HUDEP-2 (cell line): ENCODE measurements around the gene CDH12.
"Not testable (repeated sequence)": the region's sequence is repeated elsewhere in the genome, so short reads cannot be mapped to it uniquely, and the experiment has no call there.

Experiments
- DNase-seq, 76 experiments: peaks; one replicate each; lab custom pipeline; 2025; ENCODE audit not compliant: unreplicated experiment in 76 of 76; lab: John Stamatoyannopoulos, UW

The CDH12 gene

DNA sequence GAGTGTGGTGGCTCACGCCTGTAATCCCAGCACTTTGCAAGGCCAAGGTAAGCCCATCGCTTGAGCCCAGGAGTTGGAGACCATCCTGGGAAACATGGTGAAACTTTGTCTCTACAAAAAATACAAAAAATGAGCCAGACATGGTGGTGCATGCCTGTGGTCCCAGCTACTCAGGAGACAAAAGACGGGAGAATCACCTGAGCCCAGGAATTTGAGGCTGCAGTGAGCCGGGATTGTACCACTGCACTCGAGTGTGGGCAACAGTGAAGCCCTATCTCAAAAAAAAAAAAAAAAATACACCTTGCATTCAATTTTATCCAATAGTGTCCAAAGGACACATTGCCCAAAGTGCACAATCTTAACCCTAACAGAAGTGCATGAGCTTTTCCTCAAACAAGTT, 372.8 kb downstream of the CDH12 start:
- DNase-seq: no peak

GRCh38 chr5:22473886-22474285, 379.3 kb downstream of the CDH12 start:
- DNase-seq: no peak

DNA sequence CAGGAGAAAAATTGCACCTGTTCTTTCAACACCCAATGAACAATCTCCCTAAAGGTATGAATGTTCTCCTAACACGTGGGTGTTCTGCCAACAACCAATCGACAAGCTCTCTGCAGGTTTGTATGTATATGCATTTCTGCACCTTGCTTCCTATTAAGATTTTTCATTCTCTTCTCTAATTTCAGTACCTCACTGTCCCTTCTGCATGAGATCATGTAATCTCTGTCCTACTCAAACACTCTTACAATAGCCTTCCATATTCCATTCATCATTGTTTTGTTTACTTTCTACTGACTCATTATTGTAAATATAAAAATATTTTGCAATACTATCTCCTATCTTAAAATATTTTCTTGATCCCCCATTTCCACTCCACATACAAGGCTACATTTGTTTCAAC, 382.0 kb downstream of the CDH12 start:
- DNase-seq: no peak

GRCh38 chr5:22470408-22470807, 382.7 kb downstream of the CDH12 start:
- no peak for DNase-seq

DNA sequence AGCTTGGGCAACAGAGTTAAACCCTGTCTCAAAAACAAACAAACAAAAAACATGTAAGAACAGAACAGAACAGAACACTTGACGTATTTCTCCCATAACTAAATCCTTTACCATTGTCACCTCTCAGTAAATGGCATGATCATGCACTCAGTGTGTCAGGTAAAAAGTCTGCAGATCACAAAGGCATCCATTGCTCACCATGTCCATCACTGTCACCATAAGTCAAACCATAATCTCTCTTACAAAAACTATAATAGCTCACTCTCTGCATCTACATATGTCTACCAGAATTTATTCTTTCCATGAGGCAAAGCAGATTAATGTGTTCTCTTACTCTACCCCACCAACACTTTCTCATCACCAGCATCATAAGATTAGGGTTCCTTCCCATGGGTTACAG, 387.5 kb downstream of the CDH12 start:
- no peak for DNase-seq

- no peak for DNase-seq
Observed at GRCh38 chr5:22465177-22465576, 388.0 kb downstream of the CDH12 start.

DNA sequence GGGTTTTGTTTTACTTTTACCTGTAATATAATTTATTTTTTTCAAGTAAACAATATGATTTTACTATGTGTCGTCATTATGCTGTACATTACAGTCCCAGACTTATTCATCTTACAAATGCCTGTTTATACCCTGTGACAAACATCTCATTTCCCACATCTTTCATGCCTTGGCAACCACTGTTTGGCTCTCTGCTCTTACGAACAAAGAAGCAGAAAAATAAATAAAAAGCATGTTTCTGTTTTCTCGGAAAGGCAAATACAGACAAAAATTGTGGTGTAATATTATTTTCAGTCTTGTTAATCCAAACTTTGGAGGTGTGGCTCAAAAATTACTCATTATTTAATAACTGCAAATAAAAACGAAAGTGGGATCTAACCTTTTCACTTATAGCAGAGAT, 393.0 kb downstream of the CDH12 start:
- DNase-seq: no peak

DNA sequence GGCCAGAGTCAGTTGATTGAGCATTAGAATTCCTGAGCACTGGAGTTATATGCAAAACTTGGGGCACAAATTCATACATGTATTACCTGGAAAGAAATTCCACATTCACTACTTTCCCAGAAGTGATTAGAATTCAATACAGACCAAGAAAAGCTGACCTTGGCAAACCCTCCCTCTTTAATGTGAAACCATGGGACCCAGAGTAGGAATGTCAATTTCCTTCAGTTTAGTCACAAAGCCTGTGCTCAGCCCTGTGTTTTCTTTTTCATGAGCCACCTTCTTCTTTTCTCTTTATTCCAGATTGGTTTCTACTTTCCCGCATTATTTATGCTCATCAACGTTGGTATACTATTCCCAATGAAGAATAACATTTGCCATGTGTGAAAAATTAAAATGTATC, 420.2 kb downstream of the CDH12 start:
- DNase-seq: no peak

DNA sequence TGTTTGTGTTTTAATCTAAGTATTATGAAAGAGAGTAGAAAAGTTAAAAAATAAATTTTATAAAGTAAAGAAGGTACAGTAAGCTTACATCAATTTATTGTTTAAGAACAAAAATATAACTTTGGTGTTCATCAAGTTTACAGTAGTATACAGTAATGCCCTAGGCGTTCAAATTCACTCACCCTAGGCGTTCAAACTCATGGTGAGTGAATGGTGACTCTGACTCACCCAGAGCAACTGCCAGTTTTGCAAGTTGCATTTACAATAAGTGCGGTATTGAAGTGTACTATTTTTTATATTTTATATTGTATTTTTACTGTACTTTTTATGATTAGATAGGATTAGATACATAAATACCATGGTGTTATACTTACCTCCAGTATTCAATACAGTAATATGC, 421.3 kb downstream of the CDH12 start:
- DNase-seq: no peak

GRCh38 chr5:22431406-22431805, 421.7 kb downstream of the CDH12 start:
- no peak for DNase-seq

DNA sequence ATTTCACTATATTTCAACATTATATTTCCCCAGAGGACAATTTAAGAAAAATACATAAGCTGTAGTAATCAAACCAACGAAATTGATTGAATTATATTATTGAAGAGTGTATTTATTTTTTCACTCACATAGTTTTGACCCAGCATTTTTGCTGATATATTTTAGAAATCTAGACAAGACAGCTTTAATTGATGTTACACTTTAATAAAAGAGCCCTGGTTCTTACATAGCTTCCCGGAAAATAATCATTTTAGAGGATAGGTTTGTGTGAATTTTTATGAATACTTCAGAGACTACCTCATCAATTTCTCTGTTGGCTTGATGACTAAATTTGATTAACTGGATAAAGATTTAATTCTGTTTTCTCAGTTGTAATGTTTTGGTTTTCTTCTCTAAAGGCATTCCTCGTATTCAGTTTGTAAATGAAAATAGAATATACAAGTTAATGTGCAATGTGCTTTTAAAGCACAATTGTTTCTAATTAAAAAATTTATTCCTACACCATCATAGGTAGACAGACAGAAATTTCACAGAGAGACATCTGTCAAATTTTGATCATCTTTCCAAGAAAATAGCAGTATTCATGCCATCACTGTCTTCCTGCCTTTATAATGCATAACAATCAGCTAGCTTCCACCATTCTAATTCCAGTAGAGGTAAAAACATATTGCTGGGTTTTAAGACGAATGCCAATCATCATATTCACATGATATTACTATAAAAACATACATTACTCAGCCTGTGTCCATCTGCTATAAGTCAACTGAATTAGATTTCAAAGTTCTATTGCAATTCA, 441.4 kb downstream of the CDH12 start:
- DNase-seq: no peak

DNA sequence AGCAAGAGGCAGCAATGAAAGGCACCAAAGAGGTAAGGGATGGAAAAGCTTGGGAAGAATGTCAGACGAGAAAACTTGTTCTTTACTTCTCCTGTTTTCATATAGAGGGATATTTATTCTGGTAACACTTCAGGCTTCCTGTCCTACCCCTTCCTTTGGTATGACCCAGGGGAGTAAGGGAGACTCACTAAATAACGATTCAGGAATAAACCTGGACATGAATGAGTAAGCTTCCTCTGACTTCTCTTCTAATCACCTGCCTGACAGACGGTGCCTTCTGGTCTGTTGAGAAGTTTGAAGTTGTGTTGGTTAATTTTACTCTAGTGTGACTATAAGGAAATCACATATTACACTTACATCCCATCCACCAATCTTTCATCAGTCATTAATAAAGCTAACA, 461.2 kb downstream of the CDH12 start:
- no peak for DNase-seq

GRCh38 chr5:22390888-22391287, 462.3 kb downstream of the CDH12 start:
- DNase-seq: no peak

DNA sequence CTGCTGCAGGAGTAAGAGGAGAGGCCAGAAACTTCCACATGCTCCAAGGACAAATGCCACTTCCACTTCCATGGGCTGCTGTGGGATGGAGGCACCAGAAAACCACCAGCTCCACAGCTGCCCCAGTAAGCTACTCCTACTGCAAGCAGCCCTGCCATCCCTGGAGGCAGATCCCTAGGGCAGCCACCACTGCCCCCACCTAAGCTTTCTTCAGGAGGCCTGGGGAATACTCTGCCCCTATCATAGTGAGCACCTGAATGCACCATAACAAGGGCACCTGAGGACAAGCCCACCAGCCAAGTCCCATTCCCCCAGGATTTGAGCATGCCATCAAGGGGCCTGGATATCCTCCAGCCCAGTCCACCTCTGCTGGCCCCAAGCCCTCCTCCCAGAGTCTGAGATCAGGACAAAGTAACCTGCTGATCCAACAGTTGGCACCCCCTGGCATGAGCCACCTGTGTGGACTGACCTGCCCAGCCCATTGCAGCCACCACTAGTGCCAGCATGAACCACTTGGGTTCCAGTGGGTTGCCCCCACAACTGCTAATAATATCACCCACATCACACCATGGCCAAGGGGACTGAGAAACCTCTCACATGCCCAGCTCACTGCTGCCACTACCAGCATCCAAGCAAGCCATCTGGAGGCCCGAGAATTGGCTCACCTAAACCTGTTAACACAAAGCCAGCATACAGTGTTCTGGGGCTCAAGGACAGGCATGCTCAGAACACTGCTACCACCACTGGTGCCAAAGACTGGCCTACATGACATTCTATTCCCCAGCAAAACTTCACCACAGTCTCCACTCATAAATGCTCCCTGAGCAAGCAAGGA, 480.1 kb downstream of the CDH12 start:
- no peak for DNase-seq

DNA sequence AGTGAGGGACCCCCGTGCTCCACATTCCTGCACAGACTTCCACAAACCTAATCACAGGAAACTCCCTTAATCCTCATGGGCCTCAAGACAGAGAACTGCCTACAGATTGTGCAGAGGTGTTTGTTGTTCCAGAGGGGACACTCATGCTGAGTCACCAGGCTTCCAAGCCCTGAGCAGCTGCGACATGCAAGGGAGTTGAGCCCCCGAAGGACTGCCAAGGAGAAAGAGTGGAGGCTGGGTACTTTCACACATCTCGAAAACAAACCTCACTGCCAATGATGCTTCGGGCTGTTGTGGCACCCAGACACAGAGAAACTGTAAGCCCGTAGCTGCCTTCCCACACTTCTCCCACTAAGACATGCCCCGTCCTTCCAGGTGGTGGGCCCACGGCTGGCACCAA, 480.8 kb downstream of the CDH12 start:
- no peak for DNase-seq

DNA sequence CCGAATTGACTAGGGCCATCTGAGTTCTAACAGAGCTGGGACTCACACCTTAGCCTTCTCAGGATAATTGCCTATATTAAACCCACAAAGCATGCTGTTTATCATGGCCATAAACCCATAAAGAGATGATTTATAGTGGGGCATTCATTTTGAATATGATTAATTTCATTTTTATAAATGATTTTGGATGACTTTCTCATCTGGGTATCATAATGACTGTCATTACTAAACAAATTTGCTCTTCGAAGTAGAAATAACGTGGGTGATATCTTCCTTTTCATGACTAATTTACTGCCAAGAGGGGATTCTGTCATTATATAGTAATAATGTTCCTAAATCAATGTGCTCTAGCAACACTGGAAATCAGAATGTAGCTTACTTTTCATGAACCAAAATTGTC, 498.2 kb downstream of the CDH12 start:
- no peak for DNase-seq

DNA sequence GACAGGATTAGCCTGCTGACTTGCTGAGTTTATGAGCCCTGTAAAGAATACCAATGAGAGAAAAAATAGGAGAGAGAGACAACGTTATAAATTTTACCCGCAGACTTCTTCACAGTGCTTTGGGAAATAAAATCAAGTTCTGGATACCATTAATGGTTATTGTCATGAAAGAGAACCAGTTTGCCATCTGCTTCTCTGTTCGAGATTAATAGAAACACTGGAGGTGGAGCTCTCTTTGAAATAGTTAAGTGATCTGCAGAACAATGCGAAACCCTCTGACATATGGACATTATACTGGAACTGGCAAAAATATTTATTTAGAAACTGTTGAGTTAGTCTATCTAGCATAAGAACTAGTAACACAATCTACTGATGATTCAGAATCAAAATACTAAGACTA, 500.7 kb downstream of the CDH12 start:
- DNase-seq: no peak

GRCh38 chr5:22351178-22351577, 502.0 kb downstream of the CDH12 start:
- DNase-seq: no peak

GRCh38 chr5:22348027-22348426, 505.1 kb downstream of the CDH12 start:
- DNase-seq: no peak

GRCh38 chr5:22344000-22344399, 509.1 kb downstream of the CDH12 start:
- DNase-seq: no peak

- no peak for DNase-seq
Observed at GRCh38 chr5:22341406-22341805, 511.7 kb downstream of the CDH12 start.

GRCh38 chr5:22332949-22333348, 520.2 kb downstream of the CDH12 start:
- not testable (repeated sequence) for DNase-seq
